Measurements from ENCODE around the gene BPHL. TPM values are rescaled to one million over a fixed set of nuclear protein-coding genes. Genes with fewer than 3 reads are reported as not detected.
A peak's percentile ranks its signal among the peaks of the same experiment; 100 is the strongest.

The BPHL gene
- total and polyA plus RNA-seq, 2 of the 4 experiments (the other 2 are of a cell fraction): 14.7 to 16.3 TPM

GRCh38 chr6:3125815-3126214, 7.3 kb downstream of the BPHL start:
- CTCF ChIA-PET: interaction anchor here (0.6 to 0.9 kb wide), 4 partner anchors 84 to 956 kb away, joined by 3 to 4 read pairs (median 4); no protein-coding TSS in a partner anchor
- no peak overlapping the region for H3K4ac ChIP-seq (ENCODE audit: low read depth, low read length)
- H2BK5ac ChIP-seq (ENCODE audit: low read depth, low read length, poor library complexity, severe bottlenecking): no peak overlapping the region
- WGBS, 2 experiments (ENCODE audit: extremely low coverage in 2 of 2, insufficient read length in 1 of 2): no CpG with 5 or more reads among the region's 2 CpGs
- no peak overlapping the region for H2BK15ac ChIP-seq (ENCODE audit: low read depth, low read length)
- ATAC-seq (ENCODE audit: low read depth): no peak
- H3K4me1 ChIP-seq (ENCODE audit: control insufficient read depth, insufficient read depth, low read length): no peaks in the 10 kb centered on the region
- H4K20me1 ChIP-seq (ENCODE audit: insufficient read depth, low read length): no peaks in the 10 kb centered on the region
- H2AK9ac ChIP-seq (replicated peaks; ENCODE audit: low read depth, low read length, poor library complexity): no peak overlapping the region
- H4K8ac ChIP-seq (ENCODE audit: low read depth in 2 of 2, low read length in 2 of 2): no peak overlapping the region
- peaks cover 12% of the 10 kb centered on the region for H3K36me3 ChIP-seq (ENCODE audit: control insufficient read depth, insufficient read depth, low read length)
- H2BK20ac ChIP-seq (ENCODE audit: low read depth, low read length): no peak overlapping the region
- intact Hi-C loops (cut with micrococcal nuclease) (loop anchor here (1.0 to 2.0 kb wide), 4 partner anchors 83 to 865 kb away; partner anchors contain the start of gene PSMG4), in situ Hi-C loops (cut with MboI; ENCODE audit: low sequenced_read_pairs) (loop anchor here (5.0 to 25.0 kb wide), 2 partner anchors 126 to 611 kb away; no protein-coding TSS in a partner anchor), dilution Hi-C loops (cut with HindIII; ENCODE audit: low sequenced_read_pairs, unreplicated experiment) (no loop called here)
- no peak overlapping the region for H3K4me3 ChIP-seq (ENCODE audit: insufficient read depth, low read depth, low read length)
- no peak overlapping the region for H3K18ac ChIP-seq (ENCODE audit: low read depth, low read length)
- H4K91ac ChIP-seq (ENCODE audit: insufficient read depth, low read depth, low read length): no peak overlapping the region
- H2AFZ ChIP-seq (replicated peaks; ENCODE audit: low read length, poor library complexity): no peak overlapping the region
- no peaks in the 10 kb centered on the region for H3K27me3 ChIP-seq (ENCODE audit: control insufficient read depth, insufficient read depth, low read length)
- DNase-seq: no peak
- no peak overlapping the region for H3K27ac ChIP-seq (ENCODE audit: insufficient read depth, low read length)
- H3K23ac ChIP-seq (ENCODE audit: low read depth, low read length): no peak overlapping the region; the same call in 1 of the 2 replicates
- no peak for TF ChIP-seq CHD1 (IDR thresholded peaks at IDR 0.05; ENCODE audit: low read depth, low read length)
- TF ChIP-seq RCOR1 (IDR thresholded peaks at IDR 0.05; ENCODE audit: insufficient replicate concordance, low read length): no peak
- no TSS peak for BruUV-seq (replicated peaks)
- no peak overlapping the region for H3K56ac ChIP-seq (ENCODE audit: extremely low read depth, insufficient read depth, low read length)
- no peak overlapping the region for H3K4me2 ChIP-seq (ENCODE audit: low read depth, low read length)
- POLR2A ChIA-PET (ENCODE audit: unreplicated experiment): interaction anchor here (0.6 kb wide), 2 partner anchors 123 to 134 kb away, joined by 4 to 12 read pairs; no protein-coding TSS in a partner anchor
- H3K9ac ChIP-seq (ENCODE audit: low read depth, low read length): no peak overlapping the region
- H2BK120ac ChIP-seq (ENCODE audit: low read depth, low read length): no peak overlapping the region
- H3K79me1 ChIP-seq (ENCODE audit: low read depth in 1 of 2, low read length in 2 of 2): peaks cover 0 to 3% of the 10 kb centered on the region in 2 experiments; a peak in 1 of 4 replicates
- H3K14ac ChIP-seq (replicated peaks; ENCODE audit: low read depth, low read length): no peak overlapping the region
- H3K9me1 ChIP-seq (ENCODE audit: insufficient read depth, low read length): no peaks in the 10 kb centered on the region
- no peak overlapping the region for H4K5ac ChIP-seq (ENCODE audit: low read depth, low read length)
- H3K9me3 ChIP-seq (ENCODE audit: control insufficient read depth, insufficient read depth, low read length): no peaks in the 10 kb centered on the region
- 0 out of 2 replicates have a peak overlapping the region, but pooled peaks have one; percentile 1 for H2AK5ac ChIP-seq (ENCODE audit: low read depth, low read length)

Data from IMR-90 (cell line).